T47D (cell line): Measurements from ENCODE around the gene ERMARD.
"Not testable (repeated sequence)": the region's sequence is repeated elsewhere in the genome, so short reads cannot be mapped to it uniquely, and the experiment has no call there.

Experiments
- DNase-seq, 2 experiments: peaks; one replicate each; pipeline versions ENCODE4 v3.0.0 to v3.0.0-alpha.2; 2011 to 2012; ENCODE audit warnings: low read depth in 1 of 2, low spot score in 1 of 2
- JUND ChIP-seq: IDR thresholded peaks from 2 replicates; pipeline ENCODE4 v1.6.1; 2012; ENCODE audit warnings: low read depth
- in situ Hi-C: cut with HindIII; loops from 2 replicates; pipeline ENCODE4 v1.10.0; 2016; ENCODE audit warnings: low sequenced_read_pairs, low pct_unique_long_range_greater_than_20kb

ERMARD gene

DNA sequence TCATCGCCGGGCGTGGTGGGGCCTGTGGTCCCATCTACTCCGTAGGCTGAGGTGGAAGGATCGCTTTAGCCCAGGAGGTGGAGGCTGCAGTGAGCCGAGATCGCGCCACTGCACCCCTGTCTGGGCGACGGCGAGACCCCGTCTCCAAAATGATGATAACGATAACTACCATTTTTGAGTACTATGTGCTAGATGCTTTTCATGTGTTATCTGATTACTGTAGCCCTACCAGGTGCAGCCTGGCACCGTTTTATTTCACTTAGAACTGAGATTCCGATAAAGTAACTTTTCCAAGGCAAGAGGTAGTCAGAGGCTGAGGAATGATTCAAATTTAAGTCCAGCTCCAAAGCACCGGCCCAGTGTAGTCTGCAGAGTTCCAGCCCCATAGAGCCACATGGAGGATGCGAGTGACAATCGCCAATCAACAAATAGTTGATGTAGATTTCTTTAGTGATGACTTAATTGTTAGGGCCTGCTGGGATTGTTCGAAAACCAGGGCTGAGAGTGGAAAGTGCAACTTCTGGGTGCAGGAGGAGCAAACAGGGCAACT is 727 bp downstream of the ERMARD start:
- no peak for DNase-seq
- no peak for TF ChIP-seq JUND
- in situ Hi-C loops, result no loop called here

DNA sequence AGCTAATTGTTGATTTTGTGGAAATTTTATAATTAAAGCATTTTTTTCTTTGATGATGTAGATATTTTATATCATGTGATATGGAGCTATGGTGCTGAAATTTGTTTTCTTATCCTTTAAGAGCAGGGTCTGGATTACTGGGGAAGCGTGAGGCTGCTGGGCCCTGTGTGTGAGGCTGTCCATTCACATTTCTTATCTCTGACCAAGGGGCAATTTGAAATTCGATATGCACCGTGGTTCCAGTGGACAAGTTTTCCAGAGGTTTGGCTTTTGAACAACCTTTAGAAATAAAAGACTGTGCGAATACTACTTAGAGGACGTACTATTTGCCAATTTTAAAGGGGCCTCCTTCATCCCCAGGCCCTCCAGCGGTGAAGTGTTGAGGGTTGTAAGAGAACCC is 3.7 kb downstream of the ERMARD start:
- in situ Hi-C loops, result no loop called here
- no peak for TF ChIP-seq JUND
- DNase-seq, result no peak

DNA sequence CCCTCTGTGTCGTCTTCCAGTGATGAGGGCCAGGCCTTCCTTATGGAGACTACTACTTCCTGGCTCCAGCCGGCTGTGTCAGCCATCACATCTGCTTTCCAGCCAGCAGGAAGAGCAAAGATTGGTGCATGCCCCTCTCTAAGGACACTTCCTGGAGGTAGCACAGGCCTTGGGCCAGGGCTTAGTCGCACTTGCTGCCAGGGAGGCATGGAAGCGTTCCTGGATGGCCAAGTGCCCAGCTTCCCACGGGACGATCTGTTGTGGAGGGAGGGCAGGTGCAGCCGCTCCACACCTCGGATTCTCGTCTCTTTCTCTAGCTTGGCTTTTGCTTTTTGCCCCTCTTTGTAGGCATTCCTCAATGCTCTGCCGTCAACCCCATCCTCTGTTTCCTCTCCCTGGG is 11.9 kb downstream of the ERMARD start:
- no peak for TF ChIP-seq JUND
- DNase-seq, result no peak
- in situ Hi-C loops, result no loop called here

DNA sequence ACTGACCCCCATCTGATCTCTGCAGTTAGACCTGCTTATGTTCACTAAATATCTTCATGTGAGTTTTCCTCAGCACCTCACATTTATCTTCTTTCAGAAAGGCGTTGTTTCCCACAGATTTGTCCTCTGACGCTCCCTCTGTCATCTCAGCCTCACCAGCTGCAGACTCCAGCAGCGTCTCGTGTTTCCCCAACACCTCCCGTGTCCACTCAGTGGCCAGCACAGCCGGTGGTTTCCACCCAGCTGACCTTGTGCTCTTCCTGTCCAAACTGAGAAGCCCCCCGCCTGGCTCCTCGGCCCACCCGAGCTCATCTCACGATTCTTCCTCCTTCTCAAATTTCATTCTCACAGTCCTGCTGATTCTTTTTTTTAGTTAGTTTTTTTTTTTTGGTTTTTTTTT is 12.5 kb downstream of the ERMARD start:
- DNase-seq, result no peak
- no peak for TF ChIP-seq JUND
- in situ Hi-C loops, result no loop called here

DNA sequence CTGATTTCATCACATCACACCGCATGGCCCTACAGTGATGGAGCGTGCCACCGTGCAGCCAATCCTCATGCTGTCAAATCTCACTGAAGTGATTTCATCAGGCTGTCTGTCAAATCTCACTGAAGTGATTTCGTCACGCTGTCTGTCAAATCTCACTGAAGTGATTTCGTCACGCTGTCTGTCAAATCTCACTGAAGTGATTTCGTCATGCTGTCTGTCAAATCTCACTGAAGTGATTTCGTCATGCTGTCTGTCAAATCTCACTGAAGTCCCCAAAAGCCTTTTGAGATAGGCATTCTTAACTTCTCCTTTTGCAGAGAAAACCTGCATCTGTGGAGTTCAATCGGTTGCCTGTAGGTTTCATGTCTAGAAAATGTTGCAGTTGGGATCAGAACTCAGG is 14.4 kb downstream of the ERMARD start:
- DNase-seq, in situ Hi-C loops: not testable (repeated sequence)

DNA sequence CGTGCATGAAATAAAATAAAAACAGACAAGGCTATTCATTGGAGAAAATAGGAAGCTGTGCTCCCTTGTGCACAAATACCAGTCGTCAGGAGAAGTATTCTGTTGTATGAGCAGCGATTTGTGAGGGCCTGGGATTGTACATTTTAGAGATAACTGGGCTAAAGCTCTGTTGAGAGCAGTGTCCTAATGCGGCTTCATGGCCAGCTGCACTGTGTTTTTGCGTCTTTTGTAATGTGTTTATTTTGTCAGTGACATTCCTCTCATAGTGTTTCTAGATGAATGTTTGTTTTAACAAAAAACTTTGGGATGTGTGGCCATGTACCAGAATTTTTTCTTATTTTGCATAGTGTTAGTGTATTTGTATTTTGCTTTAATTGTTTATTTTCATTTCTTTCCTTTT is 14.8 kb downstream of the ERMARD start:
- no peak for TF ChIP-seq JUND
- in situ Hi-C loops, result no loop called here
- no peak for DNase-seq

DNA sequence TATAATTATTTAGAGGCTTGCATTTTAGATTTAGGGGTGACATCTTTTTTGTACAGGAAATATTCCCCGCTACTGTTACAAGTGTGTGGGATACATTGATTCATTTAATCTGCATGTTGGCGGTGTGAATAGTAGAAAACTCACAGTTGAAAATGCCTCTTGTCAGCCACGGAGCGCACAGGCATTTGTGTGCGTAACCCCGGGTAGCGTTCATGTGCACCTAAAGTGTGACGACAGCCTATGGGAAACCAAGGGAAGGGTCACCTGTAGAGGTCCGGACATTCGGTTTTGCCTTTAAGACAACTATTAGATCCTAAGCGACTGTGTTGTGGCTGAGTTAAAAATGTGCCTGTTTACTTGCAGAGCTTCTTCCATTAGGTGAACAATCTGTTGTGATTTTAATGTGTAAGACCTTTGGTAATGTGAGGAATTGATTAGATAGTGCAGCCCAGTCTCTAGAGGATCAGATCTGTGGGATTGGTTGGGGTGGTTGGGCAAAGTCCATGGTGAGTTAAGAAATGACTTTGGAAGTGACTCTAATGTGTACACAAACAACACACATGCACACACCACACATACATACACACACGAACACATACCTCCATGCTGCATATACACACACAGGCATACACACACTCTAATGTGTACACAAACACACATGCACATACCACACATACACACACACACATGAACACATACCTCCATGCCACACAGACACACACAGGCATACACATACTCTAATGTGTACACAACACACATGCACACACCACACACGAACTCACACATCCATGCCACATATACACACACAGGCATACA is 15.7 kb downstream of the ERMARD start:
- in situ Hi-C loops, result no loop called here
- no peak for TF ChIP-seq JUND
- DNase-seq, result no peak

DNA sequence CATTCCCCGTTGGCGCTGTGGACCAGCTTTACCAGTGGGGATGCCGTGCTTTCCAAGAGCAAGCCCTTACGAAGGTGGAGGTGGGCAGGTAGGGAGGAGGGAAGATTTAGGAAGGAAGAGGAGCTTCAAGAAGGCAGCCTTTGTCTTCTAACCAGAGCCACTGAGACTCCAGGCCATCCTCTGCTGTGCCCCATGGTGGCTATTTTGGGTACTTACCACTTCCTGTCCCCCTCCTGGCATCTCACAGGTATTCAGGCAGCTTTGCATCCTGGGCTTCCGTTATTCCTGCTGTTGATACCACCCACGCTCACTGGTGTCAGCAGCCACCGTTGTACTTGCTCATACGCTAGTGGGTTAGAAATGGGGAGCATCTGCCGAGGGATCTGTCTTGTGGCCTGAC is 22.9 kb downstream of the ERMARD start:
- in situ Hi-C loops, result no loop called here
- no peak for TF ChIP-seq JUND
- DNase-seq, result no peak

DNA sequence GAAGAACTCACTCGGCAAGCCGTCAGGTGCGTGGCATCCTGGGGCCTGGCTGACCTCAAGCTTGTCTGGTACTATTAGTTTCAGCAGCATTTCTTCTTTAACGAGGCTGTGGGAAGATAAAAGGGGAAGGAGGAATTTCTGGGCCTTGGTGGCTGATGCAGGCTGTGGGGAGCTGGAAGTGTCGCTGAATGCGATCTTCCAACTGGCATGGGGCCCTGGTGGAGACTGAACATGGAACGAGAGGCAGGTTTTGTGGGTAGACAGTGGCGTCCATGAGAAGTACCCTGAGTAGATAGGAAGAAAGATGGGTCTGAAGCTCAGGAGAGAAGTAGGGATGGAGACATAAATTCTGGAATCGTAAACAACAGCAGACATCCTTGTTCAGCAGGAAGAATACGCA is 23.9 kb downstream of the ERMARD start:
- TF ChIP-seq JUND, result no peak
- in situ Hi-C loops, result no loop called here
- DNase-seq, result no peak

DNA sequence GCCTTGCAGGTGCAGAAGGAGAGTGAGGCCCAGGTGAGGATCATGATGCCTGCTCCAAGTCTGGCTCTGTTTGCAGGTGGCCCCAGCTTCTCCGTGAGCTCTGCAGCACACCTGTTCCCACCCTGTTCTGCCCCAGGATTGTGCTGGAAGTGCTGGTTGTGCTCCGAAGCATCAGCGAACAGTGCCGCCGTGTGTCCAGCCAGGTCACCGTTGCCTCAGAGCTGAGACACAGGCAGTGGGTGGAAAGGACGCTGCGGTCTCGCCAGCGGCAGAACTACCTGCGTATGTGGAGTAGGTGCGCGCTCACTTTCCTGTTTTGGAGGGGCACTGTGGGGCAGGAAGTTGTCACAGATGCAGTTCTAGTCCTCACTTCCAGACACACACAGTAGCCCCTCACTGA is 25.0 kb downstream of the ERMARD start:
- TF ChIP-seq JUND, result no peak
- no peak for DNase-seq
- in situ Hi-C loops, result no loop called here

DNA sequence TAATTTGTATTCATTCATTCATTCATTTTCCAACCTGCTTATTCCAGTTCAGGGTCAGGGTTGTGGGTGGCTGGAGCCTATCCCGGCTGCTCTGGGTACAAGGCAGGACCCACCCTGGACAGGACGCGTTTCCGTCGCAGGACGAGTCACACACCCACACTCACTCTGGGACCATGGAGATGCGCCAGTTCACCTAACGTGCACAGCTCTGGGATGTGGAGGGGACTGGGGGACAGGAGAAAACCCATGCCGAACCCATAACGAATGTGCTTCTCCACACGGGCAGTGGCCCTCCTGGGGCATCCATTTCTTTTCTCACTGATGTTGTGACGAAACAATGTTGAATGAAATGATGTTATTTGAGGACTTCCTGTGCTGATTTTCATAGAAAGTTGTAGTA is 26.5 kb downstream of the ERMARD start:
- no peak for DNase-seq
- in situ Hi-C loops, result no loop called here
- TF ChIP-seq JUND, result no peak

DNA sequence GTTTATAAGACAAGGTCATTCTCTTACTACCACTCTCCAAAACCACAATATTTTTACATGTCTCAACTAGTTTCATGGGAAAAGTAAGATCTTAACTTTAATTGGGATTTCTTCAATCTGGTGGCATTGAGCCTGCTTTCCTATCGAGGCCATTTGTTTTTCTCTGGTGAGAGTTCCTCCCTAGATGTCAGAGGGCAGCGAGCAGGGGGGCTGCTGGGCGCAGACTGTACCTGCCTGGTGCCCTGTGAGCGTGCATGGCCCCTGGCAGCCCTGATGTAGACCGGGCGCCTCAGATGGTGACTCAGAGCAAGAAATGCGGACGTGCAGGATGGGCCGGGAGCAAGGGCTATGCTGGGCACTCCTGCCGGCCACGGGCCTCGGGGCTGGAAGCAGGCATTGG is 27.2 kb downstream of the ERMARD start:
- DNase-seq, result no peak
- TF ChIP-seq JUND, result no peak
- in situ Hi-C loops, result no loop called here

DNA sequence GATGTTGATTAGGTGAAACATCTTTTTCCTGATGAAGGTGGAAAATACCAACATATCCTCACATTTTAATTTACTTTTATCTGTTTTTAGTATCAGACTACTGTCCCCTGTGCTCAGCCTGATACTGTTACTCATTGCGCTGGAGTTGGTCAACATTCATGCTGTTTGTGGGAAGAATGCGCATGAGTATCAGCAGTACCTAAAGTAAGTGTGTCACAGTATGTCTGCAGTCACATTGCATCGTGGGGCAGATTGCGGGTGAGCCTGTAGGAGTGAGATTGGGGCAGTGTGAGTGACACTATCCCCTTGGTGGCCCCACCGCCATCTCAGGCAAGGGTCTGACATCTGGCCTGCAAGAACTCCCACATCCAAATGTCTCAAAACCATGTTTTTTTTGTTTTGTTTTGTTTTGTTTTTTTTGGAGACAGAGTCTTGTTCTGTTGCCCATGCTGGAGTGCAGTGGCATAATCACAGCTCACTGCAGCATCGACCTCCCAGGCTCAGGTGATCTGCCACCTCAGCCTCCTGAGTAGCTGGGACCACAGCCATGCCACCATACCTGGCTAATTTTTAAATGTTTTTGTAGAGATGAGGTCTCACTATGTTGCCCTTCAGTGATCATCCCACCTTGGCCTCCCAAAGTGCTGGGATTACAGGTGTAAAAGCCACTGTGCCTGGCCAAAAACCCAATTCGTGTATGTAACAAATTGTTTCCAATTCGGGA is 27.8 kb downstream of the ERMARD start:
- TF ChIP-seq JUND, result no peak
- in situ Hi-C loops, result no loop called here
- no peak for DNase-seq
